Uterus (tissue), 2 donors: ENCODE results near the gene PEAR1.

Experiments
- POLR2A ChIP-seq, 2 donors: fragments of 450-650 bp; IDR thresholded peaks; one replicate each; pipeline ENCODE4 v1.6.1; 2016; ENCODE audit warnings: antibody characterized with exemption in 2 of 2, mild to moderate bottlenecking in 1 of 2, moderate library complexity in 1 of 2
- TF ChIP-seq, protein P1 (sequence below), 4 experiments: fragments of 200-600 bp in 2 of 4; fragments of 450-650 bp in 2 of 4; sonication (generic) in 2 of 4; IDR thresholded peaks; one replicate each; pipeline ENCODE4 v1.5.1; 2016 to 2019; ENCODE audit warnings: antibody characterized with exemption in 4 of 4, mild to moderate bottlenecking in 2 of 4, moderate library complexity in 1 of 4

- TF ChIP-seq, protein P1, sequence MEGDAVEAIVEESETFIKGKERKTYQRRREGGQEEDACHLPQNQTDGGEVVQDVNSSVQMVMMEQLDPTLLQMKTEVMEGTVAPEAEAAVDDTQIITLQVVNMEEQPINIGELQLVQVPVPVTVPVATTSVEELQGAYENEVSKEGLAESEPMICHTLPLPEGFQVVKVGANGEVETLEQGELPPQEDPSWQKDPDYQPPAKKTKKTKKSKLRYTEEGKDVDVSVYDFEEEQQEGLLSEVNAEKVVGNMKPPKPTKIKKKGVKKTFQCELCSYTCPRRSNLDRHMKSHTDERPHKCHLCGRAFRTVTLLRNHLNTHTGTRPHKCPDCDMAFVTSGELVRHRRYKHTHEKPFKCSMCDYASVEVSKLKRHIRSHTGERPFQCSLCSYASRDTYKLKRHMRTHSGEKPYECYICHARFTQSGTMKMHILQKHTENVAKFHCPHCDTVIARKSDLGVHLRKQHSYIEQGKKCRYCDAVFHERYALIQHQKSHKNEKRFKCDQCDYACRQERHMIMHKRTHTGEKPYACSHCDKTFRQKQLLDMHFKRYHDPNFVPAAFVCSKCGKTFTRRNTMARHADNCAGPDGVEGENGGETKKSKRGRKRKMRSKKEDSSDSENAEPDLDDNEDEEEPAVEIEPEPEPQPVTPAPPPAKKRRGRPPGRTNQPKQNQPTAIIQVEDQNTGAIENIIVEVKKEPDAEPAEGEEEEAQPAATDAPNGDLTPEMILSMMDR (IDR thresholded peaks at IDR 0.05), result no peak
- TF ChIP-seq POLR2A (IDR thresholded peaks at IDR 0.05), result no peak
Observed at GRCh38 chr1:156885880-156886355, 7.6 kb upstream of the PEAR1 start.
